GM19397 (cell line): ENCODE data around the gene WWC2.
A peak's percentile ranks its signal among the peaks of the same experiment; 100 is the strongest.
"Not testable (repeated sequence)": the region's sequence is repeated elsewhere in the genome, so short reads cannot be mapped to it uniquely, and the experiment has no call there.

ENCODE experiments used
- ATAC-seq: cut with Tn5 transposase; IDR thresholded peaks from one replicate; pipeline ENCODE4 v1.9.1; 2021; ENCODE audit warnings: mild to moderate bottlenecking, moderate library complexity; ENCODE audit not compliant: unreplicated experiment

Gene WWC2

GRCh38 chr4:183287677-183288076 is 188.6 kb downstream of the WWC2 start:
- ATAC-seq, result peak; percentile 77

GRCh38 chr4:183288955-183289354 is 189.9 kb downstream of the WWC2 start:
- ATAC-seq, result no peak

DNA sequence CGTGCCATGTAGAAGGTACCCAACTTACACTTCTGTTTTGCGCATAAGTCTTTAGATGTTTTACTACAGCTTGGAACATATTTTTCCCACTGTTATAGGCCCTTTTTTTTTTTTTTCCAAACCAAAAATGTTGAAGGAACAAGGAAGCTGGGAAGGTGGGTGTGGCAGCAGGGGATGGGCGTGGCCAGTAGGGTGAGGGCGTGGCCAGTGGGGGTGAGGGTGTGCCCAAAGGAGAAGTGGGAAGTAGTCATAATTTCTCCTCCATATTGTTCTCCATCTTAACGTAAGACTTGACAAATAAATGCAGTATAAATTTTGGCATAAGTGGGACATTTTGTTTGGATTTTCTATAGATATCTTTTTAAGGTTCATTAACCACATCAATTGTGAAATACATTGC is 190.6 kb downstream of the WWC2 start:
- no peak for ATAC-seq

GRCh38 chr4:183291070-183291469 is 192.0 kb downstream of the WWC2 start:
- ATAC-seq, result no peak

GRCh38 chr4:183295711-183296110 is 196.7 kb downstream of the WWC2 start:
- no peak for ATAC-seq

- ATAC-seq, result peak; percentile 88
Measured at GRCh38 chr4:183297675-183298074, 198.6 kb downstream of the WWC2 start.

- ATAC-seq, result no peak
Measured at GRCh38 chr4:183299464-183299863, 200.4 kb downstream of the WWC2 start.

- no peak for ATAC-seq
Measured at GRCh38 chr4:183300070-183300469, 201.0 kb downstream of the WWC2 start.

GRCh38 chr4:183300655-183301054 is 201.6 kb downstream of the WWC2 start:
- ATAC-seq, result no peak

DNA sequence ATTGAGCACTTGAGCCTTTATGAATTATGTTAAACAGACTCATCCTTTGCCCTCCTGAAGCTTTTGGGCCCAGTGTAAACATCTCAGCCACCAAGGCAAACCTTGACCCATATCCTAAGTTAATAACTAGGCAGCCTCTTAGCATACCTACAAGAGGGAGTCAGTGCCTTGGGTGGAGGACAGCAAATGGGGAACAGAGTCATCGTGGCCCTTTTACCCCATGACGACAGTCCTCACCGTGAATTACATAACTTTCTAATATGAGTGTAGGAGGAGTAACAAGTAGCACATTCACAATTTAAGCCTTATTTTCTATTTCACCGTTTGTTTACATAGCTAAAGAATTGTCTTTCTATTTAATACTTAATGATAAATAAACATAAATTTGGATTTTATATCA is 204.2 kb downstream of the WWC2 start:
- no peak for ATAC-seq

DNA sequence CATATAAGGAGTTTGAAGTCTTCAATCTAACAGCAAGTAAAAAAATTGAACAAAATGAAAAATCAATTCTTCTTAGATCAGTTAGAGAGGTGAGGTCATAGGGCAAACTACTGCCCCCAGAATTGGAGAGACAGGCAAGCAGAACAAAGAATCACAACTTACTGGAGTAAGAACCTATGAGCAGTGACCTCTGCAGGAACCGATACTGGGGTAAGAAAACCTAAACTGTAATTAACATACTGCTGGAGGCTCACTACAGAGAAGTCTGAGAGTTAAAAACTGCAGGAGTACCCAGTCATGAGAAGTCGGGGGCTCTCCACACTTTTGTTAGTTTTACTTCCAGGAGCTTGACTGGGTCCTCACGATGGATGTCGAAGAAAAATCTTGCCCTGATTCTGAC is 205.0 kb downstream of the WWC2 start:
- ATAC-seq, result no peak

DNA sequence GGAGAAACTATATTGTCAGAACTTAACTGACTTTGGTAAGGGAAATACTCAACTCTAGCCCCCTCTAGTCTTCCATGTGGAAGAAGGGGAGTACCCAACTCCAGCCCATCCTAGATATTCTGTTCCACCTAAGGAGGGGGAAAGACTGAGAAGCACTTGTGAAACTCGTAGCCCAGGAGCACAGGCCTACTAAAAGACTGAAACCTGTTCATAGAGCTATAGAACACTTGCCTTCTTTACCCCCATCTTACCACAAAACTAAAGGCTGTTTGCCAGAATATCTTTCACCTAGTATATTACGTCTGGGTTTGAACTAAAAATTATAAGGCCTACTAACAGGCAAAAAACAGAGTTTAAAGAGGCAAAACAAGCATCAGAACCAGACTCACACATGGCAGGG is 205.5 kb downstream of the WWC2 start:
- ATAC-seq, result no peak

- no peak for ATAC-seq
Measured at GRCh38 chr4:183306811-183307210, 207.8 kb downstream of the WWC2 start.

- no peak for ATAC-seq
Measured at GRCh38 chr4:183312841-183313240, 213.8 kb downstream of the WWC2 start.

DNA sequence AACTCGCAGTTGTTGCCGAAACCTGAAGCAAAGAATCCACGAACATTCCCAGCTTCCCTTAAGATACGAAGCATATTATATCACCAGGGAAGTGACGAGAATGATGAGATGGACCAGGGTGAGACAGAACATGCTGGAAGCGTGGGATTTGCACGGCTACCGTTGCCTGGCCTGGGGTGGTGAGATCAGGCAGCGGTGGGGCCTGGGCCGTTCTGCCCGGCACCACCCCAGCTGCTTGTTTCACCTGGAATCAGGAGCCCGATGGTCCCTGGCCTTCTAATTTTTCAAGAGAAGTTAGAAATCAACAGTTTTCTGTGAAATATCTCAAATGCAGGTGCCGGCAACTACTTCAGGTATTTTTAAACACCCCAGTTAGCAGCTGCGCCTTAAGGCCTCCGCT is 215.3 kb downstream of the WWC2 start:
- no peak for ATAC-seq

DNA sequence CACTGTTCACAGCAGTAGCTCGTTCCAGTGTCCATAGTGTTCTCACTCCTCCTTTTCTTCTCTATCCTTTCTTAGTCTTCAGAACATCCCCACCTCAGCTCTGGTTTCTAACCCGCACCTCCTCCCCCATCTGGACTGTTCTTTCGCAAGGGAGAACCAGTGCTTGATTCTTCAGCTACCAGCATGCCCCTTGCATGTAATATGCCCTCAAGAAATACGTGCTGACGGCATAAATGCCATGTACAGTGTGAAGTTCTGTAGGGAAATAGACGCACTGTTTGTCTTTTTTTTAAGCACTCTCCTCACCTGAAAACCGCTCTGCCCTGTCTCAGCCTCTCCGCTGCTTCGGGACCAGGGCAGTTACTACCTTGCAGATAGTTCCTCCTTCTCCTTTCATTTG is 215.7 kb downstream of the WWC2 start:
- ATAC-seq, result no peak

- ATAC-seq, result no peak
Measured at GRCh38 chr4:183318656-183319055, 219.6 kb downstream of the WWC2 start.

- no peak for ATAC-seq
Measured at GRCh38 chr4:183320211-183321059, 221.4 kb downstream of the WWC2 start, which contains the start of gene CLDN22. Gene CLDN22 (minus strand): TSS chr4:183320276. CDS start chr4:183320218, 58 bp downstream.

DNA sequence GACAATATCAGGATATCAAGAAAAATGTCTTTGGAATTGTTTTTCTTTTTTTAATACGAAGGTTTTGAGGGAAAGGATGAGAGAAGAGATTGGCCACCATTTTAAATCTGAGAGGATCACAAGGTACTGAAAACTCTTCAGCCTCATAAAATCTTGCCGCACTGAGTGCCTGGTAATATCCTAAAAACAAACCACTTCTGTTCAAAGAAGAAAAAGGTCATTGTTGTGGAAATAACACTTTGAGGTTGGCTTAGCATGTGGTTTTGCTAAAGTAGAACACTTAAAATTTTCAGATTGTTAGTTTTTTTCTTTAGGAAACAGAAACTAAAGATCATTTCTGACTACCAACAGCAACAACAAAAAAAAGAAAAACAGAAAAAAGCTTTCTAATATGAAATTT is 222.0 kb downstream of the WWC2 start:
- ATAC-seq, result peak; percentile 54

- no peak for ATAC-seq
Measured at GRCh38 chr4:183321516-183321915, 222.5 kb downstream of the WWC2 start.

GRCh38 chr4:183322326-183322725 is 223.3 kb downstream of the WWC2 start, which contains the start of gene CLDN24:
Gene CLDN24 (minus strand): TSS chr4:183322426. CDS start chr4:183322426, 0 bp downstream.
- no peak for ATAC-seq

DNA sequence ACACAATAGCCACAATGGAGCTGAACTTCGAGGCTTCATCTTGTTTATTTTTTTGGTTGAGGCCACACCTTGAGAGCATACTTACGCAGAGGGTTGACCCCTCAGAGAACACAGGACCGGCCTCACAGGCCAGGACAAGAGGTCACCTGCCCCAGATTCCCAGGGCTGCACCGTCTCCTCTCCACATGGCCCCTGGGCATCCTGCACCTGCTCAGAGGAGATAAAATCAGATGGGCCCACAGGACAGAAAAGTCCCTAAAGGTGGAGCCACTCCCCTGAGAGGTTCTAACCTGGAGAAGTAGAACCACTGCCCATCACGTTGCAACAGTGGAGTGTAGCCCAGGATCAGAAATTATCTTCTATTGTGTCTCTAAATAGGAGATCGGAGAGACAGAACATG is 224.2 kb downstream of the WWC2 start:
- ATAC-seq, result no peak

- ATAC-seq, result not testable (repeated sequence)
Measured at GRCh38 chr4:183324056-183324455, 225.0 kb downstream of the WWC2 start.
